CD4-positive, alpha-beta T cell treated with Interleukin-15 for 4 hours (primary cell): ENCODE data around the gene POLR1B.
A peak's percentile ranks its signal among the peaks of the same experiment; 100 is the strongest.
"Not testable (repeated sequence)": the region's sequence is repeated elsewhere in the genome, so short reads cannot be mapped to it uniquely, and the experiment has no call there.

Experiments used
- DNase-seq: peaks from one replicate; pipeline ENCODE4 v3.0.0-alpha.2; 2020; ENCODE audit warnings: low spot score

POLR1B gene

DNA sequence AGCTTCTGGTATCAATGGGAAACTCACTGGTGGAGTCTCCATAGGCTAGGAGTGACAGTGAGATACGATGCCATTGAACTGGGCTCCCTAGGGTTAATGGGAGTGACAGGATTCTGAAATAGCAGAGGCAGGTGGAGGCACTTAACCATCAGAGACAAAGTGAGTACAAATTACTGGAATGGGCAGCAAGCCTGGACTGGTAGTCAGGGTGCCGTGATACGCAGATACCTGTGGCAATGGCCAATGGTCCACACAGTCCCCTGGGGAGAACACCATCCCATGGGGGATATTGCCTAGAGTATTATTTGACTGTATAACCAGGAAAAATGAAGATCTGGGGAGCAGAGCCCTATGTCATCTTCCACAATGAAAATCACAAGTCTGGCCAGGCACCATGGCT, 59.5 kb downstream of the POLR1B start:
- no peak for DNase-seq

- no peak for DNase-seq
These were observed 60.7 kb downstream of the POLR1B start for GRCh38 chr2:112602917-112603316.

DNA sequence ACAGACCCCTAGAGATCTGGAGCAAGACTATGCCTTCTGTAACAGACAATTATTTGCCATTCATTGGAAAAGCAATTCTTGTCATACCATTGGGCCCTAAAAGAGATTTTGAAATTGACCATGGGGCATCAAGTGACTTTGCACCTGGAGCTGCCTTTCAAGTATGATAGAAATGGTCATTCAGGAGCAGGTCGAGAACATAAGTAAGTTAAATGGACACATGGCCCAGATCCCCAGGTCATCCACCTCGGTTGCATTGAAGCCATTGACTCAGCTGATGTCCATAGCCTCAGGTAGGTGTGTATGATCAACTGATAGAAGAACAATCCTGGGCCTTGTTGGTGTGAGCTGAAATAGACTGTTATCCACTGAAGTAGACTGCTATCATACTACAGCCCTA, 61.5 kb downstream of the POLR1B start:
- DNase-seq, result no peak

- no peak for DNase-seq
These were observed 62.7 kb downstream of the POLR1B start for GRCh38 chr2:112604952-112605351.

GRCh38 chr2:112605926-112606325, 63.7 kb downstream of the POLR1B start:
- DNase-seq, result no peak

GRCh38 chr2:112606547-112606946, 64.3 kb downstream of the POLR1B start:
- DNase-seq, result no peak

DNA sequence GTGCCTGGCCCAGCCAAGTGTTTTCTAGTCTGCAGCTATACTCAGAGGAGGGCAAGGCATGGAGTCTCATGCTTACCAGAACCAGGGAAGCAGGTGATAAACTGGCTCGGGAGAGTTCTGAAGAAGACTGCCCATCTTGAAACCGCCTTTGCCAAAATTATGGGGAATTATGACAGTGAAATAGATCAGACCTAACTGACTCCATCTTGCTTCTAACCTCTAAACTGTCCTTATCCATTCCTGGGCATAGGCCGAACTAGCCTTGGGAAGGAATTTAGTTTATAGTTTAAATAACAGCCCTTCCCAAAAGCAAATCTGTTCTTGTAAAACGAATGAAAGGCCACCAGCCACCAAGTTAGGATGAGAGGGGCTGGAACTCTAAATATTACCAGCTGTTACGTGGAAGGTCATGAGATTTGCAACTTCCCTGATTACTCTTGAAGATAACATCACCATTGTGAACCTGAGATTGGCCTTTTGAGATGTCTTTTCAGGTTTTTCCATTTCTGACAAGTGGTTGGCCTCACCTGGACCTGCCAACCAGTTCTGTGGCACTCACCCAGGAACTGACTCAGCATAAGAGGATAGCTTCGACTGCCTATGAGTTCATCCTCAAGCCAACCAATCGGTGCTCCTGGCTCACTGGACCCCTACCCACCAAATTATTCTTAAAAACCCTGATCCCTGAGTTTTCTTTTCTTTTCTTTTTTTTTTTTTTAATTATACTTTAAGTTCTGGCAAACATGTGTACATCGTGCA, 65.6 kb downstream of the POLR1B start:
- DNase-seq, result no peak

DNA sequence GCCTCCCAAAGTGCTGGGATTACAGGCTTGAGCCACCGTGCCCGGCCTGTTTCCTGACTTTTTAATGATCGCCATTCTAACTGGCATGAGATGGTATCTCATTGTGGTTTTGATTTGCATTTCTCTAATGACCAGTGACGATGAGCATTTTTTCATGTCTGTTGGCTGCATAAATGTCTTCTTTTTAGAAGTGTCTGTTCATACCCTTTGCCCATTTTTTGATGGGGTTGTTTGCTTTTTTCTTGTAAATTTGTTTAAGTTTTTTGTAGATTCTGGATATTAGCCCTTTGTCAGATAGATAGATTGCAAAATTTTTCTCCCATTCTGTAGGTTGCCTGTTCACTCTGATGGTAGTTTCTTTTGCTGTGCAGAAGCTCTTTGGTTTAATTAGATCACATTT, 67.1 kb downstream of the POLR1B start:
- DNase-seq, result not testable (repeated sequence)

DNA sequence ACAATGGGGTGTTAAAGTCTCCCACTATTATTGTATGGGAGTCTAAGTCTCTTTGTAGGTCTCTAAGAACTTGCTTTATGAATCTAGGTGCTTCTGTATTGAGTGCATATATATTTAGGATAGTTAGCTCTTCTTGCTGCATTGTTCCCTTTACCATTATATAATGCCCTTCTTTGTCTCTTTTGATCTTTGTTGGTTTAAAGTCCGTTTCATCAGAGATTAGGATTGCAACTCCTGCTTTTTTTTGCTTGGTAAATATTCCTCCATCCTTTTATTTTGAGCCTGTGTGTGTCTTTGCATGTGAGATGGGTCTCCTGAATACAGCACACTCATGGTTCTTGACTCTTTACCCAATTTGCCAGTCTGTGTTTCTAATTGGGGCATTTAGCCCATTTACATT, 70.0 kb downstream of the POLR1B start:
- not testable (repeated sequence) for DNase-seq

DNA sequence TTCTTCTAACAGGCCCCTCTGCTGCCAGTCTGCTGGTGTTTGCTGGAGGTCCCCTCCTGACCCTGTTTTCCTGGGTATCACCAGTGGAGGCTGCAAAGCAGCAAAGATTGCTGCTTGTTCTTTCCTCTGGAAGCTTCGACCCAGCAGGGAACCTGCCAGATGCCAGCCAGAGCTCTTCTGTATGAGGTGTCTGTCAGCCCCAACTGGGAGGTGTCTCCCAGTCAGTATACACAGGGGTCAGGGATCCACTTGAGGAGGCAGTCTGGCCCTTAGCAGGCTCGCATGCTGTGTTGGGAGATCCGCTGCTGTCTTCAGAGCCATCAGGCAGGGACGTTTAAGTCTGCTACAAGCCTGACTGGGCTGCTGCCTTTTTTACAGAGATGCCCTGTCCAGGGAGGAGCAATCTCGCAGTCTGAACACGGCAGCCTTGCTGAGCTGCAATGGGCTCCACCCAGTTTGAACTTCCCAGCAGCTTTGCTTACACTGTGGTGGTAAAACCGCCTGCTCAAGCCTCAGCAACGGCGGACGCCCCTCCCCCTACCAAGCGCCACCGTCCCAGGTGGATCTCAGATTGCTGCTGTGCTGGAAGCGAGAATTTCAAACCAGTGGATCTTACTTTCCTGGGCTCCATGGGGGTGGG, 72.1 kb downstream of the POLR1B start:
- DNase-seq, result no peak

DNA sequence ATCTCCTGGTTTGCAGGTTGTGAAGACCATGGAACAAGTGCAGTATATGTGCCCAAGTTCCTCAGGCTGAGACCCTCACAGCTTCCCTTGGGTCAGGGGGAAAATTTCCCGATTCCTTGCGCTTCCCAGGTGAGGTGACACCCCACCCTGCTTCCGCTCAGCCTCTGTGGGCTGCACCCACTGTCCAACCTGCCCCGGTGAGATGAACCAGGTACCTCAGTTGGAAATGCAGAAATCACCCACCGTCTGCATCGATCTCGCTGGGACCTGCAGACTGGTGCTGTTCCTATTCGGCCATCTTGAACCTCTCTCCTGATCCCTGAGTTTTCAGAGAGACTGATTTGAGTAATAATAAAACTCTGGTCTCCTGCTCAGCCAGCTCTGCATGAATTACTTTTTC, 72.8 kb downstream of the POLR1B start:
- no peak for DNase-seq

DNA sequence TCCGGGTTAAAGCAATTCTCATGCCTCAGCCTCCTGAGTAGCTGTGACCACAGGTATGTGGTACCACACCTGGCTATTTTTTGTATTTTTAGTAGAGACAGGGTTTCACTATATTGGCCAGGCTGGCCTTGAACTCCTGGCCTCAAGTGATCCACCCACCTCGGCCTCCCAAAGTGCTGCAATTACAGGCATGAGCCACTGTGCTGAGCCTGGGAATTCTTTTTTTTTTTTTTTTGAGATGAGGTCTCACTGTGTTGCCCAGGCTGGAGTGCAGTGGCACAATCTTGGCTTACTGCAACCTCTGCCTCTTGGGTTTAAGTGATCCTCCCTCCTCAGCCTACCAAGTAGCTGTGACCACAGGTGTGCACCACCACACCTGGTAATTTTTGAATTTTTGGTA, 73.5 kb downstream of the POLR1B start:
- DNase-seq, result not testable (repeated sequence)

DNA sequence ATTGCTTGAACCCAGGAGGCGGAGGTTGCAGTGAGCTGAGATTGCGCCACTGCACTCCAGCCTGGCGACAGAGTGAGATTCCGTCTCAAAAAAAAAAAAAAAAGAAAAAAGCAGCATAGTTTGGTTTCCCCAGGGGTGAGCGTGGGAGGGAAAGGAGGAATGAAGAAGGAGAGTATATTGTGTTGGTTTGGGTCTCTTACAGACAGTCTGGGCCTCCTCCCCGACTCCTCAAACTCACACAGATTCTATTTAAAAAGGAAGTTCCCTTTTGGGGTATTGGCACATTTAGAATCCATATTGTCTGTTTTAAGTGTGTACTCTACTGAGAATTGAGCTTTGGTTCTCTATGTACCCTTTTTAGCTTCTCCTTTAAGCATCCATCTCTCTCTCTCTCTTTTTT, 76.1 kb downstream of the POLR1B start:
- DNase-seq, result no peak

DNA sequence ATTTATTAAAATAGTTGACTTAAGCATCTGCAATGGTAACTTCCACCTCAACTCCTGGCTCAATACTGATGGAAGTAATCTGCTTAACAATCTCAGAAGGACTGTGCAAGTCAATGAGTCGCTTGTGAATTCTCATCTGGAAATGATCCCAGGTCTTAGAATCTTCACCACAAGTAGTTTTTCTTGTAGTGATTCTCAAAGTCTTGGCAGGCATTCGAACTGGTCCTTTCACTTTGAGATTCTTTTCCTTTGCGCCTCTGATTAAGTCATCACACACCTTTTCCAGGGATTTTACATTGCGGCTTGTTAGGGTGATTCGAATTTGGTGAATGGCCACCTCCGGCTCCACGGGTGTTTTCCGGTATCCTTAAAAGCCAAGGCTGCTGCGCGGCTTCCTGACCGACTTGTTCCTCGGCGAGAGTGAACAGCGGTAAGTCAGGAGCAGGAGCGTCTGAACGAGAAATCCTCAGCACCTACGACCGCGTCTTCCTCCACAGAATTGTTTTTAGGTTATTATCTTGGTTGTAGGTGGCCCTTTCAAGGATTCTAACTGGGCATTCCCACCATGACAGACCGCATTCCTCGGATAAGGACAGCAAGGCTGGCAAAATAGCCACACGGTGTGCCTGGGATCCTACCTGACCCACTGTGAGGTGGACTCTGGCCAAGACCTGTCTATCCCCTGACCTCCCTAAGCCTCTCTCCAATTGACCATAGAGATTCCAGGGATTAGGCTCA, 79.7 kb downstream of the POLR1B start:
- no peak for DNase-seq

GRCh38 chr2:112622528-112622849, 80.2 kb downstream of the POLR1B start:
- no peak for DNase-seq

GRCh38 chr2:112623913-112624777, 81.9 kb downstream of the POLR1B start:
- DNase-seq, result peak; percentile 87

DNA sequence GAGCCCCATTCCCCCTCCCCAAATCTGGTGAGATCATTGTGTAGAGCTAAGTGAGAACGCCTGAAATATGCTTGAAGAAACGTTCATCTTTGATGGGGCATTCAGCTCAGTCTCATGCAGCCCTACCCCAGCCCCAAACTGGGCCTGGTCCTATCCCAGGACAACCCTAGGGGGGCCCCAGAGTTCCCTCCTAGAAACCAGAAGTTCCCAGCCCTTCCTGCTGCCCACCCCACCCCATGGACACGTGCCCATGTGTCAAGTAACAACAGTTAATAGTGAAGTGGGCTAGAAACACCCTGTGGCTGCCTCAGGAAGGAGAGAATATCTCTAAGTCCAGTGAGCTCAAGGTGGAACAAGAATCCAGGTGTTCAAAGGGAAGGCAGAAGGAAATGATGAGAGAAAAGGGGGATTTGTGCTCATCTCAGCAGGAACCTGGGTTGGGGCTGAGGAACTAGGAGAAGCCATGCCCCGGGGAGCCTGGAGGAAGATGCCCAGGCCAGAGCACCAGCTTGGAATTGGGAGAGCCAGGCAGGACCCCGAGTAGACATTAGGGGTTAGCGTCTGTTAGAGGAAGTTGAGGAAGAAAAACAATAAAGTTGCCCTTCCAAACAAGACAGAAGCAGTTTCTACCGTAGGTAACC, 83.3 kb downstream of the POLR1B start:
- no peak for DNase-seq

- DNase-seq, result peak; percentile 69
These were observed 84.4 kb downstream of the POLR1B start for GRCh38 chr2:112626604-112627059.
